GM12873 (cell line): Measurements from ENCODE around the gene PRRT4.

Source experiments
- TF ChIP-seq, protein P1 (sequence below): IDR thresholded peaks from 2 replicates; pipeline ENCODE4 v1.5.1; 2012; ENCODE audit warnings: low read depth, mild to moderate bottlenecking, moderate library complexity, low read length, control low read depth; ENCODE audit not compliant: insufficient read depth; ENCODE audit errors: missing control alignments

PRRT4 gene

DNA sequence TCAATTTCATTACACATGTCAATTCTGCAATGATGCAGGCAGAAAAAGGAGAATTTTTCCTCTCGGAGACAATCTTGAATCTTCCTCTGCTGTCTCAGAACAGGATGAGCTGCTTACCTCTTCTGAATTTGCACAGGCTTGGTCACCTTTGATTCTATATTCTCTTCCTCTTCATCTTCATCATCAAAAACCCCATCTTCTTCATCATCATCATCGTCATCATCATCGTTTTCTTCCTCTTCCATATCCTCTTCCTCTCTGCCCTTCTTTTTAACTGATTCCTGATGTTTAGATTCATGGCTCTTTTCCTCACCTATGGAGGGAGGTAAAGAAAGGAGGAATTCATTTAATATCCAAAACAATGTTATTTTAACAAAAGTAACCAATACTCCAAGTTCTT lies 25.8 kb downstream of the PRRT4 start:
- TF ChIP-seq, protein P1, sequence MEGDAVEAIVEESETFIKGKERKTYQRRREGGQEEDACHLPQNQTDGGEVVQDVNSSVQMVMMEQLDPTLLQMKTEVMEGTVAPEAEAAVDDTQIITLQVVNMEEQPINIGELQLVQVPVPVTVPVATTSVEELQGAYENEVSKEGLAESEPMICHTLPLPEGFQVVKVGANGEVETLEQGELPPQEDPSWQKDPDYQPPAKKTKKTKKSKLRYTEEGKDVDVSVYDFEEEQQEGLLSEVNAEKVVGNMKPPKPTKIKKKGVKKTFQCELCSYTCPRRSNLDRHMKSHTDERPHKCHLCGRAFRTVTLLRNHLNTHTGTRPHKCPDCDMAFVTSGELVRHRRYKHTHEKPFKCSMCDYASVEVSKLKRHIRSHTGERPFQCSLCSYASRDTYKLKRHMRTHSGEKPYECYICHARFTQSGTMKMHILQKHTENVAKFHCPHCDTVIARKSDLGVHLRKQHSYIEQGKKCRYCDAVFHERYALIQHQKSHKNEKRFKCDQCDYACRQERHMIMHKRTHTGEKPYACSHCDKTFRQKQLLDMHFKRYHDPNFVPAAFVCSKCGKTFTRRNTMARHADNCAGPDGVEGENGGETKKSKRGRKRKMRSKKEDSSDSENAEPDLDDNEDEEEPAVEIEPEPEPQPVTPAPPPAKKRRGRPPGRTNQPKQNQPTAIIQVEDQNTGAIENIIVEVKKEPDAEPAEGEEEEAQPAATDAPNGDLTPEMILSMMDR = no peak

GRCh38 chr7:128324368-128324680 lies 37.2 kb downstream of the PRRT4 start:
- TF ChIP-seq, protein P1 = no peak

GRCh38 chr7:128323459-128324367 lies 37.8 kb downstream of the PRRT4 start:
- TF ChIP-seq, protein P1 = no peak

DNA sequence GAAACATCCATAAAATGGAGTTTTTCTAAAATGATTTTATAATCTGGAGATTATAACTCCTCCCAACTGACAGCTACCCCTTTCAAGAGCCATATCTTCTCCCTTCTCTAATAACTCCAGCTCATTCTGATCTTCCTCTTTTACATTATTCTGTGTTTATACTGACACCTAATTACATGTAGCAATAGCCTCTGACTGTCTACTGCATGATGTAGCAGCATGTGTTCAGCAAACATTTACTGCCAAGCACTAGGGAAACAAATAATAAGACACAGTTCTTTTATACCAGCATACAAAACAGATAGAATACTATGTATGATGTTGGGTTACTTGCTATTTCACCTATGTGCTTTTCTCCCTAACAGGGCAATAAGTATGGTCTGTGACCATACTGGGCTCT lies 38.5 kb downstream of the PRRT4 start:
- TF ChIP-seq, protein P1 = no peak

DNA sequence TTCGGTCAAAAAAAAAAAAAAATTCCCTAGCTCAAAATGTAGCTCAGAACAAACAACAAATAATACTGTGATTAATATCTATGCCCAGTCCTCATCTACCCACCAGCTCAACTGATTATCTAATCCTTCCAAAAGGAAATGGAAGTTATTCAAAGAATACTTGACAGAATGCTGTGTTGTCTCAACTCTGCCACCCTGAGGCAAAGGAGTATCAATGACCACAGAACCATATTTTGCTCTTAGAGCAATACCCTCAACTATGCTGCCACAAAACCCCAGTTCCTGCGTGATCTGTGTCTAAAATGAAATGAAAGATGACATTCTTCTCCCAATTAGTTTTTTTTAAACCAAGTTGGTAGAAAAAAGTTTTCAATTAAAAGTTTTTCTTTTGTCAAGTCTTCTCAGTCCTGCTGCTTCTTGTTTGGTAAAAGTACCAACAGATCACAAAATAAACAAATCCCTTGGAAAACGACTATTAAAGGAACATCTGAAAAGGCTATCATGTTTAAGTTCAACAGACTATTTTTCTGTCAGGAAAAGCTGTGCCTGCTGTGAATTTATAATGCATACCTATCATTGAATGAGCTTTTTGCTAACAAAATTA lies 39.3 kb downstream of the PRRT4 start:
- TF ChIP-seq, protein P1 = peak; percentile 33

DNA sequence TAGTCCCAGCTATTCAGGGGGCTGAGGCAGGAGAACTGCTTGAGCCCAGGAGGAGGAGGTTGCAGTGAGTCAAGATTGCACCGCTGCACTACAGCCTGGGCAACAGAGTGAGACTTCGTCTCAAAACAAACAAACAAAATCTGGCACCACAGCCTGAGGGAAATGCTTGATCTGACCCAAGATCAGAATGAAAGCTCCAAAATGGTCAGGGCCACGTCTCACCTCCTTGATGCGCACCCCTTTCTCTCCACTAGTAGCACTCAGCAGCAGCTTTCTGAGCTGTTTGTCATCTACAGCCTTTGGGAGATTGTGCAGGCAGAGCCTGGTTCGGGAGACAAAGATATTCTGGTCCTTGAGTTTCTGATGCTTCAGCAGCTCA lies 40.5 kb downstream of the PRRT4 start:
- TF ChIP-seq, protein P1 = no peak

GRCh38 chr7:128318691-128319090 lies 42.8 kb downstream of the PRRT4 start:
- TF ChIP-seq, protein P1 = no peak
